SU-DHL-6 (cell line): ENCODE data around the gene TRMT1.

Experiments
- CTCF ChIP-seq: fragments of 200-600 bp; sonication (generic); IDR thresholded peaks from one replicate; pipeline ENCODE4 v1.5.1; 2017; ENCODE audit warnings: antibody characterized with exemption, mild to moderate bottlenecking, low read length, moderate library complexity; ENCODE audit not compliant: insufficient read depth, poor library complexity, severe bottlenecking
- EZH2phosphoT487 ChIP-seq: fragments of 200-600 bp; sonication (generic), shearing (Covaris generic); conservative IDR thresholded peaks from 2 replicates; pipeline ENCODE4 v1.6.1; 2018; ENCODE audit warnings: mild to moderate bottlenecking, antibody characterized with exemption, low read length, moderate library complexity, mixed read lengths

- TF ChIP-seq CTCF, result no peak
- no peak for TF ChIP-seq EZH2phosphoT487
Measured at GRCh38 chr19:13102416-13102665, 14.2 kb downstream of the TRMT1 start.
